GM23338 (cell line): ENCODE results near the gene NPAS3. TPM values are rescaled to one million over a fixed set of nuclear protein-coding genes. Genes with fewer than 3 reads are reported as not detected.

Source experiments
- ATAC-seq: fragments of 200-7000 bp; cut with Tn5 transposase; 3 replicates; pipeline ENCODE4 v1.9.1; 2020
- DNase-seq: peaks from one replicate; pipeline ENCODE4 v3.0.0-alpha.2; 2015; ENCODE audit warnings: low spot score
- H2AFZ ChIP-seq: fragments of 200-600 bp; sonication (generic); 2 replicates; pipeline ENCODE4 v1.8.0; 2016; ENCODE audit warnings: antibody characterized with exemption, mild to moderate bottlenecking, moderate library complexity
- H3F3A ChIP-seq: fragments of 200-600 bp; sonication (generic); replicated peaks from 2 replicates; pipeline ENCODE4 v1.8.0; 2017; ENCODE audit warnings: antibody characterized with exemption, mixed run types, low read depth
- H3K27ac ChIP-seq: fragments of 200-600 bp; sonication (generic); 2 replicates; pipeline ENCODE4 v1.6.1; 2016; ENCODE audit warnings: low read depth
- H3K27me3 ChIP-seq: fragments of 200-600 bp; sonication (generic); 2 replicates; pipeline ENCODE4 v1.8.0; 2016; ENCODE audit warnings: mild to moderate bottlenecking, mixed run types, moderate library complexity; ENCODE audit not compliant: insufficient read depth
- H3K36me3 ChIP-seq: fragments of 200-600 bp; sonication (generic); 2 replicates; pipeline ENCODE4 v1.8.0; 2016; ENCODE audit warnings: mild to moderate bottlenecking; ENCODE audit not compliant: insufficient read depth
- H3K4me1 ChIP-seq: fragments of 200-600 bp; sonication (generic); 2 replicates; pipeline ENCODE4 v1.8.0; 2016; ENCODE audit warnings: mild to moderate bottlenecking, moderate library complexity; ENCODE audit not compliant: insufficient read depth
- H3K4me2 ChIP-seq: fragments of 200-600 bp; sonication (generic); 2 replicates; pipeline ENCODE4 v1.7.1; 2017; ENCODE audit warnings: mixed run types
- H3K4me3 ChIP-seq: fragments of 200-600 bp; sonication (generic); 2 replicates; pipeline ENCODE4 v1.6.1; 2016; ENCODE audit warnings: mixed run types
- H3K79me2 ChIP-seq: fragments of 200-600 bp; sonication (generic); replicated peaks from 2 replicates; pipeline ENCODE4 v1.8.0; 2017; ENCODE audit warnings: mild to moderate bottlenecking; ENCODE audit not compliant: insufficient read depth
- H3K9me2 ChIP-seq: fragments of 200-600 bp; sonication (generic); 2 replicates; pipeline ENCODE4 v1.8.0; 2017; ENCODE audit not compliant: insufficient read depth
- H4K20me1 ChIP-seq: fragments of 200-600 bp; sonication (generic); replicated peaks from 2 replicates; pipeline ENCODE4 v1.8.0; 2017; ENCODE audit warnings: mild to moderate bottlenecking; ENCODE audit not compliant: insufficient read depth
- H3K27ac Mint-ChIP-seq: 2 replicates; pipeline ENCODE4 v1.8.0; 2020; ENCODE audit warnings: inconsistent platforms, mild to moderate bottlenecking, moderate library complexity, mixed read lengths
- H3K27me3 Mint-ChIP-seq: 3 replicates; pipeline ENCODE4 v1.8.0; 2022; ENCODE audit warnings: low read depth, mild to moderate bottlenecking, moderate library complexity, mixed read lengths, inconsistent platforms; ENCODE audit not compliant: insufficient read depth, poor library complexity
- H3K36me3 Mint-ChIP-seq: 3 replicates; pipeline ENCODE4 v1.8.0; 2021; ENCODE audit warnings: low read depth, mild to moderate bottlenecking, inconsistent platforms, moderate library complexity, mixed read lengths
- H3K4me1 Mint-ChIP-seq: 3 replicates; pipeline ENCODE4 v1.8.0; 2020; ENCODE audit warnings: mild to moderate bottlenecking, inconsistent platforms, mixed read lengths
- H3K4me3 Mint-ChIP-seq: 3 replicates; pipeline ENCODE4 v1.8.0; 2021; ENCODE audit warnings: moderate library complexity, mild to moderate bottlenecking, inconsistent platforms, mixed read lengths
- H3K9me3 Mint-ChIP-seq: 3 replicates; pipeline ENCODE4 v1.8.0; 2020; ENCODE audit warnings: moderate library complexity, mild to moderate bottlenecking, inconsistent platforms, mixed read lengths
- CREB1 ChIP-seq: fragments of 250-450 bp; sonication (Bioruptor Pico); IDR thresholded peaks from 2 replicates; pipeline ENCODE4 v1.5.0; 2020; ENCODE audit warnings: low read depth, mild to moderate bottlenecking, moderate library complexity
- ETS1 ChIP-seq: IDR thresholded peaks from 2 replicates; pipeline ENCODE4 v1.6.1; 2016; ENCODE audit warnings: antibody characterized with exemption
- EZH2 ChIP-seq: fragments of 200-600 bp; sonication (generic); IDR thresholded peaks from one replicate; pipeline ENCODE4 v1.8.0; 2017; ENCODE audit warnings: antibody characterized with exemption, mild to moderate bottlenecking, low read depth; ENCODE audit not compliant: unreplicated experiment
- EZH2phosphoT487 ChIP-seq: fragments of 200-600 bp; sonication (generic); IDR thresholded peaks from one replicate; pipeline ENCODE4 v1.8.1; 2018; ENCODE audit warnings: antibody characterized with exemption; ENCODE audit not compliant: unreplicated experiment
- JUNB ChIP-seq: IDR thresholded peaks from one replicate; pipeline ENCODE4 v1.6.1; 2016; ENCODE audit warnings: antibody characterized with exemption; ENCODE audit not compliant: unreplicated experiment
- POLR2AphosphoS5 ChIP-seq: IDR thresholded peaks from 2 replicates; pipeline ENCODE4 v1.6.1; 2016; ENCODE audit warnings: antibody characterized with exemption, low read depth
- REST ChIP-seq: IDR thresholded peaks from one replicate; pipeline ENCODE4 v1.6.1; 2018; ENCODE audit warnings: antibody characterized with exemption; ENCODE audit not compliant: unreplicated experiment
- STAT1 ChIP-seq: IDR thresholded peaks from one replicate; pipeline ENCODE4 v1.6.1; 2016; ENCODE audit warnings: antibody characterized with exemption; ENCODE audit not compliant: unreplicated experiment
- ZNF331 ChIP-seq: fragments of 250-450 bp; sonication (Bioruptor Pico); IDR thresholded peaks from 2 replicates; pipeline ENCODE4 v1.5.0; 2020; ENCODE audit warnings: low read depth, mild to moderate bottlenecking, moderate library complexity
- polyA plus RNA-seq: library from polyadenylated mRNA; unstranded; fragments of >200 nt; fragmentation: Nextera tagmentation; extraction: Ambion mirVana; gene quantifications from 2 replicates; pipeline ENCODE4 v1.2.1, GENCODE V29; 2016
- total RNA-seq: library from RNA; depleted of rRNA; stranded (reverse); fragments of >200 nt; shearing (Covaris generic); gene quantifications from 2 replicates; pipeline ENCODE4 v1.2.3, GENCODE V29; 2014
- TF ChIP-seq, protein P1 (sequence below), 2 experiments: fragments of 200-600 bp in 1 of 2; sonication (generic) in 1 of 2; conservative IDR thresholded peaks; 2 replicates each; pipeline versions ENCODE4 v1.5.1 to v1.6.1; 2016 to 2017; ENCODE audit warnings: antibody characterized with exemption in 2 of 2, low read depth in 2 of 2, mild to moderate bottlenecking in 2 of 2, moderate library complexity in 1 of 2

NPAS3 gene
- total and polyA plus RNA-seq, 2 experiments from 2014 or later = 0.17 to 0.19 TPM

DNA sequence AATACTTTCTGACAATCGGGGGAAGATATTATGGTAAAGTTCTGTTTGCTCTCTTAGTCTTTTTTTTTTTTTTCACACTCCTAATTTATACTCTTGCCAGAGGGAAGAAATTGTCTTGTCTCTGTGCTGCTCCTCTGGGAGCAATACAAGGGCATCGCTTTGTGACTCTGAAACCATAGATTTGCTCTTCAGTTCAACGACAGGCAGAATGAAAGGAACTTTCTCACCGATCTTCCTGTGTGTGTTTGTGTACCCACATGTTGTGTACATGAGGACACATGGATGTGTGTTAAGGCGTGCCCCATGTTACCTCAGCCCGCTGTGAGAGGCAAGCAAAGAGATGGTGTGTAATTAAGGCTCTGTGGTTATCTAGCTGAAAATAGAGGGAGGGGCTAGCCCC, 554.6 kb downstream of the NPAS3 start:
- H3K4me1 ChIP-seq = 0 out of 2 replicates have a peak, but pooled peaks cover 3% of the 10 kb centered on the region
- Mint-ChIP-seq H3K4me1 (peaks cover 14% of the 10 kb centered on the region), H3K9me3 (peaks cover 19% of the 10 kb centered on the region), H3K36me3 (peaks cover 3% of the 10 kb centered on the region; the same call in 1 of the 3 replicates), H3K27me3 (peaks cover 3% of the 10 kb centered on the region), H3K27ac (no peak overlapping the region), H3K4me3 (no peak overlapping the region)
- no peaks in the 10 kb centered on the region for H3K9me2 ChIP-seq
- no peaks in the 10 kb centered on the region for H3F3A ChIP-seq
- H4K20me1 ChIP-seq = no peaks in the 10 kb centered on the region
- H2AFZ ChIP-seq = peak overlapping the region; percentile 14; the same call in 1 of the 2 replicates
- no peak for ATAC-seq
- no peak overlapping the region for H3K27ac ChIP-seq
- no peak overlapping the region for H3K4me3 ChIP-seq
- H3K4me2 ChIP-seq = no peak overlapping the region
- TF ChIP-seq, protein P1, sequence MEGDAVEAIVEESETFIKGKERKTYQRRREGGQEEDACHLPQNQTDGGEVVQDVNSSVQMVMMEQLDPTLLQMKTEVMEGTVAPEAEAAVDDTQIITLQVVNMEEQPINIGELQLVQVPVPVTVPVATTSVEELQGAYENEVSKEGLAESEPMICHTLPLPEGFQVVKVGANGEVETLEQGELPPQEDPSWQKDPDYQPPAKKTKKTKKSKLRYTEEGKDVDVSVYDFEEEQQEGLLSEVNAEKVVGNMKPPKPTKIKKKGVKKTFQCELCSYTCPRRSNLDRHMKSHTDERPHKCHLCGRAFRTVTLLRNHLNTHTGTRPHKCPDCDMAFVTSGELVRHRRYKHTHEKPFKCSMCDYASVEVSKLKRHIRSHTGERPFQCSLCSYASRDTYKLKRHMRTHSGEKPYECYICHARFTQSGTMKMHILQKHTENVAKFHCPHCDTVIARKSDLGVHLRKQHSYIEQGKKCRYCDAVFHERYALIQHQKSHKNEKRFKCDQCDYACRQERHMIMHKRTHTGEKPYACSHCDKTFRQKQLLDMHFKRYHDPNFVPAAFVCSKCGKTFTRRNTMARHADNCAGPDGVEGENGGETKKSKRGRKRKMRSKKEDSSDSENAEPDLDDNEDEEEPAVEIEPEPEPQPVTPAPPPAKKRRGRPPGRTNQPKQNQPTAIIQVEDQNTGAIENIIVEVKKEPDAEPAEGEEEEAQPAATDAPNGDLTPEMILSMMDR (conservative IDR thresholded peaks at IDR 0.05; ENCODE audit: low read depth in 2 of 2) = no peak
- no peaks in the 10 kb centered on the region for H3K27me3 ChIP-seq
- H3K36me3 ChIP-seq = no peaks in the 10 kb centered on the region
- no peak for DNase-seq
- no peaks in the 10 kb centered on the region for H3K79me2 ChIP-seq

DNA sequence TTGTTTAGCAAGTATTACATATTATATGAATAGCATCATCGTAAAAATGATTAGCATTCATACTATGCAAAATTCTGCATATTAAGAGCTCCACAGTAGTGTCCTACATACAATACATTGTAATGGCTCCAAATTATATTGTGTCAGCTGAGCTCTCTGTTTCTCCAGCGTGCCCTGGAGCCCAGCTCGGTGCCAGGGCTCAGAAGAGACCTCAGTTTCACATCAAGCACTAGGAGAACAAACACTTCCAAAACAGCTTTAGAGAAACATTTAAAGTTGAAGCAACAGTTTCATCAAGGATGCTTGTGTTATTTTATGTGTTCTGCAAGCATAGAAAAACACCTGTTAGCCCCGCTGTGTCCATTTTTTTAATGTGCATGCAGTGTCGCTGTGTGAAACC, 555.3 kb downstream of the NPAS3 start:
- peaks cover 19% of the 10 kb centered on the region for H3K9me3 Mint-ChIP-seq
- no peak for ATAC-seq
- no peaks in the 10 kb centered on the region for H3K79me2 ChIP-seq
- TF ChIP-seq REST (no peak), EZH2phosphoT487 (no peak), STAT1 (no peak), JUNB (no peak), ZNF331 (CRISPR knock-in tag) (no peak), ETS1 (no peak), POLR2AphosphoS5 (no peak), EZH2 (no peak), CREB1 (no peak)
- TF ChIP-seq, protein P1 (conservative IDR thresholded peaks at IDR 0.05; ENCODE audit: low read depth in 2 of 2) = no peak

More for the DNA sequence above, 555.3 kb downstream of the NPAS3 start:
- Histone ChIP-seq H3K27me3 (no peaks in the 10 kb centered on the region), H3F3A (no peaks in the 10 kb centered on the region), H3K4me1 (0 out of 2 replicates have a peak, but pooled peaks cover 3% of the 10 kb centered on the region), H3K36me3 (no peaks in the 10 kb centered on the region), H3K27ac (no peak overlapping the region), H2AFZ (no peak overlapping the region; the same call in 1 of the 2 replicates), H3K4me3 (no peak overlapping the region), H3K4me2 (no peak overlapping the region), H4K20me1 (no peaks in the 10 kb centered on the region), H3K9me2 (no peaks in the 10 kb centered on the region)
- Mint-ChIP-seq H3K27ac (no peak overlapping the region), H3K4me1 (peaks cover 14% of the 10 kb centered on the region), H3K27me3 (peaks cover 3% of the 10 kb centered on the region), H3K4me3 (no peak overlapping the region), H3K36me3 (peaks cover 3% of the 10 kb centered on the region; the same call in 1 of the 3 replicates)
- DNase-seq = no peak
